HCT116 (cell line): Measurements from ENCODE around the gene SIK1.
"Not testable (repeated sequence)": the region's sequence is repeated elsewhere in the genome, so short reads cannot be mapped to it uniquely, and the experiment has no call there.

Experiments used
- ELF1 ChIP-seq: IDR thresholded peaks from 2 replicates; pipeline ENCODE4 v1.6.1; 2012; ENCODE audit warnings: low read depth, borderline replicate concordance
- TF ChIP-seq, protein P1 (sequence below): IDR thresholded peaks from 2 replicates; pipeline ENCODE4 v1.6.1; 2012; ENCODE audit warnings: low read depth

GRCh38 chr21:43419475-43419874, 7.5 kb downstream of the SIK1 start:
- TF ChIP-seq, protein P1, sequence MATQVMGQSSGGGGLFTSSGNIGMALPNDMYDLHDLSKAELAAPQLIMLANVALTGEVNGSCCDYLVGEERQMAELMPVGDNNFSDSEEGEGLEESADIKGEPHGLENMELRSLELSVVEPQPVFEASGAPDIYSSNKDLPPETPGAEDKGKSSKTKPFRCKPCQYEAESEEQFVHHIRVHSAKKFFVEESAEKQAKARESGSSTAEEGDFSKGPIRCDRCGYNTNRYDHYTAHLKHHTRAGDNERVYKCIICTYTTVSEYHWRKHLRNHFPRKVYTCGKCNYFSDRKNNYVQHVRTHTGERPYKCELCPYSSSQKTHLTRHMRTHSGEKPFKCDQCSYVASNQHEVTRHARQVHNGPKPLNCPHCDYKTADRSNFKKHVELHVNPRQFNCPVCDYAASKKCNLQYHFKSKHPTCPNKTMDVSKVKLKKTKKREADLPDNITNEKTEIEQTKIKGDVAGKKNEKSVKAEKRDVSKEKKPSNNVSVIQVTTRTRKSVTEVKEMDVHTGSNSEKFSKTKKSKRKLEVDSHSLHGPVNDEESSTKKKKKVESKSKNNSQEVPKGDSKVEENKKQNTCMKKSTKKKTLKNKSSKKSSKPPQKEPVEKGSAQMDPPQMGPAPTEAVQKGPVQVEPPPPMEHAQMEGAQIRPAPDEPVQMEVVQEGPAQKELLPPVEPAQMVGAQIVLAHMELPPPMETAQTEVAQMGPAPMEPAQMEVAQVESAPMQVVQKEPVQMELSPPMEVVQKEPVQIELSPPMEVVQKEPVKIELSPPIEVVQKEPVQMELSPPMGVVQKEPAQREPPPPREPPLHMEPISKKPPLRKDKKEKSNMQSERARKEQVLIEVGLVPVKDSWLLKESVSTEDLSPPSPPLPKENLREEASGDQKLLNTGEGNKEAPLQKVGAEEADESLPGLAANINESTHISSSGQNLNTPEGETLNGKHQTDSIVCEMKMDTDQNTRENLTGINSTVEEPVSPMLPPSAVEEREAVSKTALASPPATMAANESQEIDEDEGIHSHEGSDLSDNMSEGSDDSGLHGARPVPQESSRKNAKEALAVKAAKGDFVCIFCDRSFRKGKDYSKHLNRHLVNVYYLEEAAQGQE, result not testable (repeated sequence)
- not testable (repeated sequence) for TF ChIP-seq ELF1
